ENCODE data around the gene MTHFD1L. TPM values are rescaled to one million over a fixed set of nuclear protein-coding genes. Genes with fewer than 3 reads are reported as not detected.

MTHFD1L gene
- total and polyA plus RNA-seq, 9 of the 15 experiments (the other 6 are each of a cell fraction or from before 2014, with no cell fraction given) = 20.9 to 128 (median 61.0) TPM

DNA sequence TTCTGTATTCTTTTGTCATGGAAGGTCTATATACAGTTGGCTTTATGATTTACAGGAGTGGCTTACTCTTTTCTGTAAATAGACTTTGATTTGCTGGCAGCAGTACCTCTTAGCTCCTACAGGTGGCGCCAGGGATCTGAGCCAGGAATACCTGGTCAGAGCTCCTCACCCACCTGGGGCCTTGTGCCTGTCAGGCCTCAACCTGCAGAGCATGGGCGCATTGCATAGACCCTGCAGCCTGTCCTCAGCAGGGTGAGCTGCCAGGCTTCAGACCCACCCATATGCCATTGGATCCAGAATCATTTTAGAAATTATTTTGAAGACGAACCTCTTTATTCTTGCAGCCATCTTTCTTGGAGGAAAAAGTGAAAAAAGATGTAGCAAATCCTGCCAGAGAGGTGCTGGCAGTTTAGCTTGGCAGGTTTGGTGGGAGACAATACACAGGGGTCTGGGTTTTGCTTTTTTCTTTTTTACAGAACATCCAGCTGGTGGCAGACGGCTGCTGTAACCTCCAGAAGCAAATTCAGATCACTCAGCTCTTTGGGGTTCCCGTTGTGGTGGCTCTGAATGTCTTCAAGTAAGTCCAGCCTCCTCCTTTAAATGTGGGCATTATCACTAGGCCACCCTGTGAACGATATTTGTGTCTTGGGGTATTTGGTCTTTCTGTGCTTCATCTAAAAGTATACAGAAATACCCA is 149.1 kb downstream of the MTHFD1L start (continued):
- TF ChIP-seq, protein P1, sequence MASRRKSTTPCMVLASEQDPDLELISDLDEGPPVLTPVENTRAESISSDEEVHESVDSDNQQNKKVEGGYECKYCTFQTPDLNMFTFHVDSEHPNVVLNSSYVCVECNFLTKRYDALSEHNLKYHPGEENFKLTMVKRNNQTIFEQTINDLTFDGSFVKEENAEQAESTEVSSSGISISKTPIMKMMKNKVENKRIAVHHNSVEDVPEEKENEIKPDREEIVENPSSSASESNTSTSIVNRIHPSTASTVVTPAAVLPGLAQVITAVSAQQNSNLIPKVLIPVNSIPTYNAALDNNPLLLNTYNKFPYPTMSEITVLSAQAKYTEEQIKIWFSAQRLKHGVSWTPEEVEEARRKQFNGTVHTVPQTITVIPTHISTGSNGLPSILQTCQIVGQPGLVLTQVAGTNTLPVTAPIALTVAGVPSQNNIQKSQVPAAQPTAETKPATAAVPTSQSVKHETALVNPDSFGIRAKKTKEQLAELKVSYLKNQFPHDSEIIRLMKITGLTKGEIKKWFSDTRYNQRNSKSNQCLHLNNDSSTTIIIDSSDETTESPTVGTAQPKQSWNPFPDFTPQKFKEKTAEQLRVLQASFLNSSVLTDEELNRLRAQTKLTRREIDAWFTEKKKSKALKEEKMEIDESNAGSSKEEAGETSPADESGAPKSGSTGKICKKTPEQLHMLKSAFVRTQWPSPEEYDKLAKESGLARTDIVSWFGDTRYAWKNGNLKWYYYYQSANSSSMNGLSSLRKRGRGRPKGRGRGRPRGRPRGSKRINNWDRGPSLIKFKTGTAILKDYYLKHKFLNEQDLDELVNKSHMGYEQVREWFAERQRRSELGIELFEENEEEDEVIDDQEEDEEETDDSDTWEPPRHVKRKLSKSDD (conservative IDR thresholded peaks at IDR 0.05; ENCODE audit: low read length) = 0 out of 2 replicates have a peak, but pooled peaks have one; percentile 45
- peak; percentile 37; the same call in 1 of the 2 replicates for TF ChIP-seq ZBTB1 (CRISPR knock-in tag; IDR thresholded peaks at IDR 0.05; ENCODE audit: borderline replicate concordance, low read depth)
- TF ChIP-seq, protein P2, sequence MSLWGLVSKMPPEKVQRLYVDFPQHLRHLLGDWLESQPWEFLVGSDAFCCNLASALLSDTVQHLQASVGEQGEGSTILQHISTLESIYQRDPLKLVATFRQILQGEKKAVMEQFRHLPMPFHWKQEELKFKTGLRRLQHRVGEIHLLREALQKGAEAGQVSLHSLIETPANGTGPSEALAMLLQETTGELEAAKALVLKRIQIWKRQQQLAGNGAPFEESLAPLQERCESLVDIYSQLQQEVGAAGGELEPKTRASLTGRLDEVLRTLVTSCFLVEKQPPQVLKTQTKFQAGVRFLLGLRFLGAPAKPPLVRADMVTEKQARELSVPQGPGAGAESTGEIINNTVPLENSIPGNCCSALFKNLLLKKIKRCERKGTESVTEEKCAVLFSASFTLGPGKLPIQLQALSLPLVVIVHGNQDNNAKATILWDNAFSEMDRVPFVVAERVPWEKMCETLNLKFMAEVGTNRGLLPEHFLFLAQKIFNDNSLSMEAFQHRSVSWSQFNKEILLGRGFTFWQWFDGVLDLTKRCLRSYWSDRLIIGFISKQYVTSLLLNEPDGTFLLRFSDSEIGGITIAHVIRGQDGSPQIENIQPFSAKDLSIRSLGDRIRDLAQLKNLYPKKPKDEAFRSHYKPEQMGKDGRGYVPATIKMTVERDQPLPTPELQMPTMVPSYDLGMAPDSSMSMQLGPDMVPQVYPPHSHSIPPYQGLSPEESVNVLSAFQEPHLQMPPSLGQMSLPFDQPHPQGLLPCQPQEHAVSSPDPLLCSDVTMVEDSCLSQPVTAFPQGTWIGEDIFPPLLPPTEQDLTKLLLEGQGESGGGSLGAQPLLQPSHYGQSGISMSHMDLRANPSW (CRISPR knock-in tag; IDR thresholded peaks at IDR 0.05) = no peak
- TF ChIP-seq MEIS2 (IDR thresholded peaks at IDR 0.05; ENCODE audit: partially characterized antibody) = peak; percentile 23
- TF ChIP-seq, protein P3, sequence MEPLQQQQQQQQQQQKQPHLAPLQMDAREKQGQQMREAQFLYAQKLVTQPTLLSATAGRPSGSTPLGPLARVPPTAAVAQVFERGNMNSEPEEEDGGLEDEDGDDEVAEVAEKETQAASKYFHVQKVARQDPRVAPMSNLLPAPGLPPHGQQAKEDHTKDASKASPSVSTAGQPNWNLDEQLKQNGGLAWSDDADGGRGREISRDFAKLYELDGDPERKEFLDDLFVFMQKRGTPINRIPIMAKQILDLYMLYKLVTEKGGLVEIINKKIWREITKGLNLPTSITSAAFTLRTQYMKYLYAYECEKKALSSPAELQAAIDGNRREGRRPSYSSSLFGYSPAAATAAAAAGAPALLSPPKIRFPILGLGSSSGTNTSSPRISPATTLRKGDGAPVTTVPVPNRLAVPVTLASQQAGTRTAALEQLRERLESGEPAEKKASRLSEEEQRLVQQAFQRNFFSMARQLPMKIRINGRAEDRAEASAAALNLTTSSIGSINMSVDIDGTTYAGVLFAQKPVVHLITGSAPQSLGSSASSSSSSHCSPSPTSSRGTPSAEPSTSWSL (CRISPR knock-in tag; IDR thresholded peaks at IDR 0.05; ENCODE audit: borderline replicate concordance) = 0 out of 2 replicates have a peak, but pooled peaks have one; percentile 12
- TF ChIP-seq, protein P4, sequence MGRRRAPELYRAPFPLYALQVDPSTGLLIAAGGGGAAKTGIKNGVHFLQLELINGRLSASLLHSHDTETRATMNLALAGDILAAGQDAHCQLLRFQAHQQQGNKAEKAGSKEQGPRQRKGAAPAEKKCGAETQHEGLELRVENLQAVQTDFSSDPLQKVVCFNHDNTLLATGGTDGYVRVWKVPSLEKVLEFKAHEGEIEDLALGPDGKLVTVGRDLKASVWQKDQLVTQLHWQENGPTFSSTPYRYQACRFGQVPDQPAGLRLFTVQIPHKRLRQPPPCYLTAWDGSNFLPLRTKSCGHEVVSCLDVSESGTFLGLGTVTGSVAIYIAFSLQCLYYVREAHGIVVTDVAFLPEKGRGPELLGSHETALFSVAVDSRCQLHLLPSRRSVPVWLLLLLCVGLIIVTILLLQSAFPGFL (CRISPR knock-in tag; IDR thresholded peaks at IDR 0.05) = 0 out of 2 replicates have a peak, but pooled peaks have one; percentile 60
- peak in 1 of 2 experiments; percentile 53; a peak in 2 of 4 replicates for TF ChIP-seq MAZ (CRISPR knock-in tag; conservative IDR thresholded peaks at IDR 0.05 in 1 of 2, IDR thresholded peaks at IDR 0.05 in 1 of 2)
- peak; percentile 73; the same call in 1 of the 2 replicates for TF ChIP-seq STAG1 (CRISPR knock-in tag; IDR thresholded peaks at IDR 0.05; ENCODE audit: borderline replicate concordance)
- 0 out of 2 replicates have a peak, but pooled peaks have one; percentile 65 for TF ChIP-seq ARID2 (IDR thresholded peaks at IDR 0.05)
- TF ChIP-seq PHF21A (IDR thresholded peaks at IDR 0.05; ENCODE audit: borderline replicate concordance, low read depth) = peak; percentile 53; the same call in 1 of the 2 replicates
- no peak for TF ChIP-seq TFAM (CRISPR knock-in tag; conservative IDR thresholded peaks at IDR 0.05)
- TF ChIP-seq, protein P5, sequence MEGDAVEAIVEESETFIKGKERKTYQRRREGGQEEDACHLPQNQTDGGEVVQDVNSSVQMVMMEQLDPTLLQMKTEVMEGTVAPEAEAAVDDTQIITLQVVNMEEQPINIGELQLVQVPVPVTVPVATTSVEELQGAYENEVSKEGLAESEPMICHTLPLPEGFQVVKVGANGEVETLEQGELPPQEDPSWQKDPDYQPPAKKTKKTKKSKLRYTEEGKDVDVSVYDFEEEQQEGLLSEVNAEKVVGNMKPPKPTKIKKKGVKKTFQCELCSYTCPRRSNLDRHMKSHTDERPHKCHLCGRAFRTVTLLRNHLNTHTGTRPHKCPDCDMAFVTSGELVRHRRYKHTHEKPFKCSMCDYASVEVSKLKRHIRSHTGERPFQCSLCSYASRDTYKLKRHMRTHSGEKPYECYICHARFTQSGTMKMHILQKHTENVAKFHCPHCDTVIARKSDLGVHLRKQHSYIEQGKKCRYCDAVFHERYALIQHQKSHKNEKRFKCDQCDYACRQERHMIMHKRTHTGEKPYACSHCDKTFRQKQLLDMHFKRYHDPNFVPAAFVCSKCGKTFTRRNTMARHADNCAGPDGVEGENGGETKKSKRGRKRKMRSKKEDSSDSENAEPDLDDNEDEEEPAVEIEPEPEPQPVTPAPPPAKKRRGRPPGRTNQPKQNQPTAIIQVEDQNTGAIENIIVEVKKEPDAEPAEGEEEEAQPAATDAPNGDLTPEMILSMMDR (IDR thresholded peaks at IDR 0.05 in 2 of 3, conservative IDR thresholded peaks at IDR 0.05 in 1 of 3; ENCODE audit: insufficient read depth in 2 of 3, low read depth in 1 of 3, low read length in 3 of 3) = peak; percentile 86 to 96 (median 96)
- TF ChIP-seq, protein P6, sequence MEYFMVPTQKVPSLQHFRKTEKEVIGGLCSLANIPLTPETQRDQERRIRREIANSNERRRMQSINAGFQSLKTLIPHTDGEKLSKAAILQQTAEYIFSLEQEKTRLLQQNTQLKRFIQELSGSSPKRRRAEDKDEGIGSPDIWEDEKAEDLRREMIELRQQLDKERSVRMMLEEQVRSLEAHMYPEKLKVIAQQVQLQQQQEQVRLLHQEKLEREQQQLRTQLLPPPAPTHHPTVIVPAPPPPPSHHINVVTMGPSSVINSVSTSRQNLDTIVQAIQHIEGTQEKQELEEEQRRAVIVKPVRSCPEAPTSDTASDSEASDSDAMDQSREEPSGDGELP (CRISPR knock-in tag; IDR thresholded peaks at IDR 0.05; ENCODE audit: borderline replicate concordance) = peak; percentile 42; the same call in 1 of the 2 replicates
- TF ChIP-seq CBX5 (IDR thresholded peaks at IDR 0.05; ENCODE audit: borderline replicate concordance, low read depth) = no peak

All from K562 (cell line).